HG03045 (cell line): ENCODE results near the gene COL7A1.
"Not testable (repeated sequence)": the region's sequence is repeated elsewhere in the genome, so short reads cannot be mapped to it uniquely, and the experiment has no call there.

Experiments used
- ATAC-seq: cut with Tn5 transposase; IDR thresholded peaks from one replicate; pipeline ENCODE4 v1.9.1; 2021; ENCODE audit warnings: mild to moderate bottlenecking, moderate library complexity; ENCODE audit not compliant: unreplicated experiment

COL7A1 gene

GRCh38 chr3:48564667-48565066 is 30.5 kb downstream of the COL7A1 start:
- ATAC-seq = no peak

- no peak for ATAC-seq
Observed at GRCh38 chr3:48564022-48564421, 31.1 kb downstream of the COL7A1 start.

GRCh38 chr3:48563382-48563918 is 31.7 kb downstream of the COL7A1 start, which contains the start of gene UCN2:
UCN2 (minus strand) TSS chr3:48563781; CDS start chr3:48563124, 657 bp downstream.
- ATAC-seq = no peak

GRCh38 chr3:48562367-48563095 is 32.6 kb downstream of the COL7A1 start:
- no peak for ATAC-seq

- ATAC-seq = no peak
Observed at GRCh38 chr3:48561045-48561736, 33.9 kb downstream of the COL7A1 start.

GRCh38 chr3:48560648-48561018 is 34.5 kb downstream of the COL7A1 start:
- no peak for ATAC-seq

- no peak for ATAC-seq
Observed at GRCh38 chr3:48558493-48559134, 36.5 kb downstream of the COL7A1 start.

GRCh38 chr3:48556796-48557626 is 38.1 kb downstream of the COL7A1 start, which contains the start of gene PFKFB4:
PFKFB4 (minus strand) TSS chr3:48556803; CDS start chr3:48556777, 26 bp downstream.
- peak; percentile 90 for ATAC-seq

GRCh38 chr3:48555949-48556795 is 39.0 kb downstream of the COL7A1 start:
- no peak for ATAC-seq

GRCh38 chr3:48555231-48555948 is 39.7 kb downstream of the COL7A1 start:
- ATAC-seq = no peak

GRCh38 chr3:48553886-48554845 is 41.0 kb downstream of the COL7A1 start:
- ATAC-seq = no peak

GRCh38 chr3:48553361-48553760 is 41.8 kb downstream of the COL7A1 start:
- no peak for ATAC-seq

GRCh38 chr3:48552111-48552951 is 42.8 kb downstream of the COL7A1 start:
- no peak for ATAC-seq

GRCh38 chr3:48551651-48552050 is 43.5 kb downstream of the COL7A1 start:
- ATAC-seq = not testable (repeated sequence)

- no peak for ATAC-seq
Observed at GRCh38 chr3:48548729-48549705, 46.1 kb downstream of the COL7A1 start.

GRCh38 chr3:48548126-48548525 is 47.0 kb downstream of the COL7A1 start:
- no peak for ATAC-seq
